Activated gamma-delta T cell treated with anti-CD3 and anti-CD28 coated beads, Interleukin-2, amount 50 U/mL, for 16 hours (primary cell): ENCODE measurements around the gene BTBD2.
"Not testable (repeated sequence)": the region's sequence is repeated elsewhere in the genome, so short reads cannot be mapped to it uniquely, and the experiment has no call there.

Experiments
- DNase-seq: peaks from one replicate; pipeline ENCODE4 v3.0.0-alpha.2; 2020; ENCODE audit warnings: low read depth

The BTBD2 gene

DNA sequence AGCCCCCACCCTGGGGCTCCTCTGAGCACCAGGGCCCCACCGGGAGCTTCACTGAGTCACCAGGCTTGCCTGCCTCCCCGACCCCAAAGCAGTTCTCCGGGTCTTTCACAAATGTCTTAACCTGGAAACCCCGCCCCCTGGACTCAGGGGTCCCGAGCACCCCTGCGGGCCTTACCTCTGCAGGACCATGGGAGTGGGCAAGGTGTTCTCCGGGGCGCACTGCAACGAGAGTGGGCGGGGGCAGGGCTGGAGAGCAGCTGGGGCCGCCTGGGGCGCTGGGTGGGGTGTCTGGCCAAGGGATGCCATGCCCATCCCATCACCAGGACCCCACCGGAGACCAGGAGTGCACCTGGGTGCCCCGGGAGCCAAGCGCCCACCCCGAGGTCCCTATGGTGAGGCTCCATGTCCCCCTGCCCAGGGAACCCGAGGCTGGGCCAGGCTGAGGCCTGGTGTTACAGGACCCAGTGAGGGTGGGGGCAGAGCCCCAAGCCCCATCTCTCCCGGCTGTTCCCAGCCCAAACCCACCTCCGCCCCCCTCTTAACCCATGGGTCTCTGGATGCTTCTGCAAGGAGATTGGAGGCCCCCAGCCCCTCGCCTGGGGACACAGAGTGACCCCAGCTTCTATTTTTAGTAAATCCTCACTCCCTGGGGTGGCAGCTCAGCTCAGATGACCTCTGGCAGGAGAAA is 24.6 kb upstream of the BTBD2 start:
- no peak for DNase-seq

DNA sequence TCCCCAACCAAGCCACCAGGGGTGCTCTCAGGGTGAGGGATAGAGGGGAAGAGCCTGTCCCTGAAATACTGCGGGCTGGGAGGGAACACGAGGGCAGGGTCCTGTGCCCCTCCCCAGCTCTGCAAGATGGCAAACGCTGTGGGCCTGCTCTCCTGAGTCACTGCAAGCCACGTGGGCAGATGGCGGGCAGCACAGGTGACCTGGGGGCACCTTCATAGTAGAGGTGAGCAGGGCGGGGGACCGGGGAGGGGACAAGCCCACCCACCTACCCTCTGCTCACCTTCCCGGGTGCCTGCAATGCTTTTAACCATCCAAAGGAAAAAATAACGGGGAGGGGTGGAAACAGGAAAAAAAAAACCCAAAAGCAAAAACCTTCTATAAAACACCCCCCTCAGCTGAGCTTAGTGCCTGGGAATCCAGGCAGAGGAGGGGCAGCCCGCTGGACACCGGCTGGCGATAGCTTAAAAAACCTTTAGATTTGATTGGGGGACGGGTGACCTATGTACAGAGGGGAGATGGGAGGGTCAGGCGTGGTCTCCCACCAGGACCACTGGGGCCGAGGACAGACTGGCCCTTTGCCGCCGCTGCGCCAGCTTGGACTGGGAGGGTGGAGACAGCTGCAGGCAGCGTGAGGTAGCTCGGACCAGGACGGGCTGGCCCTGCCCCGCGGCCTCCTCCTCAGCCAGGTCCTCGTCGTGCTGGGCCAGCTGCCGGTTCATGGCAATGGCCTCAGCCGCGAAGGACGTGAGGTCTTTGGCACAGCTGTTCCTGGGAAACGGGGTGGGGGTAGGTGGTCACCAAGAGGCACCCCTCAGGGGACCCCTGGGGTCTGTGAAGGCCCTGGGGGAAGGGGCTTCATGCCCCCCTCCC is 23.8 kb upstream of the BTBD2 start:
- DNase-seq = no peak

- DNase-seq = no peak
Measured at GRCh38 chr19:2038284-2039088, 23.0 kb upstream of the BTBD2 start.

- DNase-seq = no peak
Measured at GRCh38 chr19:2037651-2038255, 22.2 kb upstream of the BTBD2 start.

DNA sequence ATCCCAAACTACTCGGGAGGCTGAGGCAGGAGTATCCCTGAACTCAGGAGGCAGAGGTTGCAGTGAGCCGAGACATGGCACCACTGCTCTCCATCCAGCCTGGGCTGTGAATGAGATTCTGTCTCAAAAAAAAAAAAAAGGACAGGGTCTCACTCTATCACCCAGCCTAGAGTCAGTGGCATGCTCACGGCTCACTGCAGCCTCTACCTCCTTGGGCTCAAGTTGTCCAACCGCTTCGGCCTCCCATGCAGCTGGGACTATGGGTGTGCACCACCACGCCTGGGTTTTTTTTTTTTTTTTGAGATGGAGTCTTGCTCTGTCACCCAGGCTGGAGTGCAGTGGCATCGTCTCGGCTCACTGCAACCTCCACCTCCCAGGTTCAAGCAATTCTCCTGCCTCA is 20.9 kb upstream of the BTBD2 start:
- no peak for DNase-seq

DNA sequence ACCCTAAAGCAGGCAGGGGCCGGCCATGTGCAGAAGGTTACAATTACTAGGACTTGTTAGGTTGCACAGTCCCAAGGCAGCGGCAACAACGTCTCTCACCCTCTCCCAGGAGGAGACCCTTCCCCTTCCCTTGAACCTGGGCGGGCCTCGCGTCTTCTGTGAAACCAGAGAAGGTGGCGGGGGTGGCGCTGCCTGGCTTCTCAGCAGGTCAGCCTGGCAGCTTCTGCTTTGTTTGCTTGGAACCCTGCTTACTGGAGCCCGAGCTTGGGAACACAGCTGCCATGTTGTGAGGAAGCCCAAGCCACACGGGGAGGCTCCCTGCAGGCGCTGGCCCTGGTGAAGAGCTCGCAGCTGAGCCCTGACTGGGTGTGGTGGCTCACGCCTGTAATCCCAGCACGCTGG is 20.1 kb upstream of the BTBD2 start:
- DNase-seq = no peak

DNA sequence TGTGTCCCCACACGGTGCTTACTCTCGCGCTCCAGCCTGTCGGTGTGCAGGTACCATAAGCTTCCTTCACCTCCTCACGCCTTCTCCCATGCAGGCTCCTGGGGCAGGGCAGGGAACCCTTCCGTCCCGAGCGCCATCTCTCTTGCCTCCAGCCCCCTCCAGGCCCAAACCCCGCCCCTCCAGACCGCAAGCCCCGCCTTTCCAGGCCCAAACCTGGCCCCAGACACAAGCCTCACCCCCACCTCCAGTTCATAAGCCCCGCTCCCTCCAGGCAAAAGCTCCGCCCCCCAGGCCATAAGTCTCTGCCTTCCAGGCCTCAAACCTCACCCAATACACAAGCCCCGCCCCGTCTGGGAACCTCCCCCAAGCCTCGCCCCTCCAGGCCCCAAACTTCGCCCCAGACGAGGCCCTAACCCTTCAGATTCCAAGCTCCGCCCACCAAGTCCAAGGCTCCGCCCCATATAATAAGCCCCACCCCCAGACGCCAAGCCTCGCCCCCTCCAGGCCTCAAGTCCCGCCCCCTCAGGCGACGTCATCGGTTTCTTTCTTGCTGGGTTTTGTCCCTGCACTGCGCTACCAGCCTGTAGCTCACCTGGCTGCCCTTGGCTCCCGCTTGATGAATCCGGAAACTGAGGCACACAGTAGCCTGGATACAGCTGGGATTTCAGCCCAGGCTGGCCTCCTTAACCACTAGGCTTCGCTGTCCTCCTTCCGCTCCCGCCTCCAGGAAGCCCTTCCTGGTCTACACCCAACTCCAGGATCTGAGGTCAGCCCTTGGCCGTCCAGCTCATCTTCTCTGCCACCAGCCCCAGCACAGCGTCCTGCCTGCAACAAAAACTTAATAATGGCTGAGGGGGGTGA is 19.4 kb upstream of the BTBD2 start:
- DNase-seq = no peak

- DNase-seq = not testable (repeated sequence)
Measured at GRCh38 chr19:2034253-2034652, 18.7 kb upstream of the BTBD2 start.

GRCh38 chr19:2033825-2034159 is 18.3 kb upstream of the BTBD2 start:
- DNase-seq = no peak

- no peak for DNase-seq
Measured at GRCh38 chr19:2033115-2033824, 17.8 kb upstream of the BTBD2 start.

GRCh38 chr19:2032296-2032941 is 16.9 kb upstream of the BTBD2 start:
- no peak for DNase-seq

DNA sequence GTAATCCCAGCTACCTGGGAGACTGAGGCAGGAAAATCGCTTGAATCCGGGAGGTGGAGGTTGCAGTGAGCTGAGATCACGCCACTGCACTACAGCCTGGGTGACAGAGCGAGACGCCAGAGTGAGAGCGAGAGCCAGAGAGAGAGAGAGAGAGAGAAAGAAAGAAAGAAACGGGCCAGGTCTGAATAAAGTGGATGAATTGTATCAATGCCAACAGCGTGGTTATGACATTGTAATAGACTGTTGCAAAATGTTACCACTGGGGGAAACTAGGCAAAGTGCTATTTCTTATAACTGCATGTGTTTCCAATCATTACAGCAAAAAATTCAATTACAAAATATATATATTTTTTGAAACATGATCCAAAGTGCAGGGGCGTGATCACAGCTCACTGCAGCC is 11.8 kb upstream of the BTBD2 start:
- no peak for DNase-seq

DNA sequence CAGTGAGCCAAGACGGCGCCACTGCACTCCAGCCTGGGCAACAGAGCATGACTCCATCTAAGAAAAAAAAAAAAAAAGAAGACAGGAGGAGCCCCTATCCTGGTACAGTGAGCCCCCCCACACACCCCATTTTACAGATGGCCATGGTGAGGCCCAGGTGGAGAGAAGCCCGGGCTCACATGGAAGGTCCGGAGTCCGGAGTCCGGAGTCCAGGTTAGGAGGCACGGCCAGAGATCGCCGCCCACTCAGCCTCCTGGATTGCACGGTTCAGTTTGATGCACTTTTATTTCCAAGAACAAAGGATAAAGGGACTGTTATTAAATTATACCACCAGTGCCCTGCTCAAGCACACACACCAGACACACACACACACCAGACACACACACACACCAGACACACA is 11.3 kb upstream of the BTBD2 start:
- DNase-seq = no peak

GRCh38 chr19:2022289-2022688 is 6.8 kb upstream of the BTBD2 start:
- no peak for DNase-seq

DNA sequence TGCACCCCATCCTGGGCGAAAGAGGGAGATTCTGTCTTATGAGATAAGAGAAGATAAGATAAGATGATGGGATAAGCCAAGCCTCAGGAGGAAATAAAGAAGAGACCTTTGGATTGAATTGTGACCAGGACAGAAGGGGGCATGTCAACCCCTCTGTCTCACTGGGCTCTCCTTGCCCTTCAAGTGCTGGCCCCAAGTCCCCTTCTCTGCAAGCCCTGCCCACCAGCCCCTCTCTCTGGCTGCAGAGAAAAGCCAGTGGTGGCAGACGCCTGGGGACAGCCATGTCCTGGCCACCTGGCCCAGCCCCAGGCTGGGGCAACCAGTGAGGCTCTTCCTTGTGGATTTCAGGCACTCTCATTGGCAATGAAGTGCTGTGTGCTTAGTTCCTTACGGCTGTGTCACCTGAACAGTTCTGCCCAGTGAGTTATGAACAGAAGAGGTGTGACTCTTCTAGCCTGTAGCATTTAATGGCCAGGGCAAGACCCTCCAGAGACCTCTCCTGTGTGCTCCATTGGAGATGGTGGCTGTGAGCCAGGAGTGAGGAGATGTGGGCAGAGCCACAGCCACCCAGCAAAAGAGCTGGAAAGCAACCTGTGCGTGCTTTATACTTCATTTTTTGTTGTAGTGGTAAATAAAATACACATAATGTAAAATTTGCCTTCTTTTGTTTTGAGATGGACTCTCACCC is 6.1 kb upstream of the BTBD2 start:
- no peak for DNase-seq

DNA sequence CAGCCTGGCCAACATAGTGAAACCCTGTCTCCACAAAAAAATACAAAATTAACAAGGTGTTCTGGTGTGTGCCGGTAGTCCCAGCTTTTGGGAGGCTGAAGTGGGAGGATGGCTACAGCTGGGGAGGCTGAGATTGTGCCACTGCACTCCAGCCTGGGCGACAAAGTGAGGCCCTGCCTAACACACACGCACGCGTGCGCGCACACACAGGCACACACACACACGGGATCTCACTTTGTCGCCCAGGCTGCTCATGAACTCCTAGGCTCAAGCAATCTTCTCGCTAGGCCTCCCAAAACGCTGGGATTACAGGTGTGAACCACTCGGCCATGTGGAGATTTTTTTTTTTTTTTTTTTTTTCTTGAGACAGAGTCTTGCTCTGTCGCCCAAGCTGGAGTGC is 3.2 kb upstream of the BTBD2 start:
- no peak for DNase-seq

DNA sequence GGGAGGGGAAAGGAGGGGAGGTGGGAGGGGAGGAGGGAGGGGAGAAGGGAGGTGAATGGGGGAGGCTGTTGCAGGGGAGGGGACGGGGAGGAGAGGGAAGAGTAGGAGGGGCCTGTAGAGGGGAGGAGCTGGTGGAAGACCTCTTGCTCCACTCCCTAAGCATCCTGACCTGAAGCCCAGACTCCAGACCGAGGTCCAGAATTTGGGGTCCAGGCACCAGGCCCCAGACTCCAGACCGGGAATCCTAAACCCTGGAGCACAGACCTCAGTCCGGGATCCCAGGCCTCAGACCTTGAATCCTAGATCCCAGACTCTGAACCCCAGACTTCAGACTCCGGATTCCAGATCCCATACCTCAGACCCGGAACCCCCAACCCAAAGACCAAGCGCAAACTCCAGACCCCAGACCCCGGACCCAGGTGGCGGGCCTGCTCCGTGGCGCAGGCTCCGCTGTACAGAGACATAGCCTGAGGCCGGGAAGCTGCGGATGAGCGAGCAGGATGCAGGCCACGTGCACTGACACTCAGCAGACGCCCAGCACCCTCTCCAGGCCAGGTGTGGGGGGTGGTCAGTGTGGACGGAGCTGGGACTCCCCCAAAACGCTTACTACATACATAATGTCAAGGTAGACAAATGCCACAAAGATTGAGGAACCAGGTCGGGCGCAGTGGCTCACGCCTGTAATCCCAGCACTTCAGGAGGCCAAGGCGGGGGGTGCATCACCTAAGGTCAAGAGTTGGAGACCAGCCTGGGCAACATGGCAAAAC is 710 bp upstream of the BTBD2 start:
- no peak for DNase-seq

DNA sequence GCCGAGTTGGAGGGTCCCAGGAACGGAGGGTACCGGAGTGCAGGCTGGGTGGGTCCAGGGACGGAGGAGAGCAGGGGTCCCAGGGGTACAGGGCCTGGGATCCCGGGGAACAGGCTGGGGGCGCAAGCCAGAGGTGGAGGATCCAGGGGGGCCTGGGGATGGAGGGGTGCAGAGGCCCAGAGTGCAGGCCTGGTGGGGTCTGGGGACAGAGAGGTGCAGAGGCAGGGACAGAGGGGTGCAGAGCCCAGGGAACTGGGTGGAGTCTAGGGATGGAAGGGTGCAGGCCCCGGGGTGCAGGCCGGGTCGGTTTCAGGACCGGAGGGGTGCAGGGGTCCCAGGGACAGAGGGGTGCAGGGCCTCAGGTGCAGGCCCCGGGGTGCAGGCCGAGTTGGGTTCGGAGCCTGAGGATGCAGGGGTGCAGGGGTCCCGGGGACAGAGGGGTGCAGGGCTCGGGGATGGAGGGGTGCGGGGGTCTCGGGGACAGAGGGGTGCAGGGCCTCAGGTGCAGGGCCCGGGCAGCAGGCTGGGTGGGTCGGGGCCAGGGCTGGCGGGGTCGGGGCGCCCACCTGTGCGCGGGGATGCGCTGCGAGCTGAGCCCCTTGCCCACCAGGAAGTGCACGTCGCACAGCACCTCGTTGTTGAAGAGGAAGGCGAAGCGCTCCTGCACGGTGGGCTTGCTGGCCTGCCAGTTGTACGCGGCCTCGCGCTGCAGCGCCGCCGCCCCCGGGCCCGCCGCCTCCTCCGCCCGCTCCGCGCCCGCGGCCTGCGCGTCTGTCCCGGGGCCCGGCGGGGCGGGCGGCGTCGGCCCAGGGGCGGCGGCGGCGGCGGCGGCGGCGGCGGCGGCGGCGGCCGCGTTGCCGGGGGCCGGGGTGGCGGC is 545 bp downstream of the BTBD2 start:
- no peak for DNase-seq
